Activated CD4-positive, CD25-positive, alpha-beta regulatory T cell treated with anti-CD3 and anti-CD28 coated beads, Interleukin-2, amount 50 U/mL, for 16 hours (primary cell): ENCODE results near the gene CALHM1.
"Not testable (repeated sequence)": the region's sequence is repeated elsewhere in the genome, so short reads cannot be mapped to it uniquely, and the experiment has no call there.

Source experiments
- DNase-seq: peaks from one replicate; pipeline ENCODE4 v3.0.0-alpha.2; 2020; ENCODE audit warnings: low read depth, low spot score

CALHM1 gene

DNA sequence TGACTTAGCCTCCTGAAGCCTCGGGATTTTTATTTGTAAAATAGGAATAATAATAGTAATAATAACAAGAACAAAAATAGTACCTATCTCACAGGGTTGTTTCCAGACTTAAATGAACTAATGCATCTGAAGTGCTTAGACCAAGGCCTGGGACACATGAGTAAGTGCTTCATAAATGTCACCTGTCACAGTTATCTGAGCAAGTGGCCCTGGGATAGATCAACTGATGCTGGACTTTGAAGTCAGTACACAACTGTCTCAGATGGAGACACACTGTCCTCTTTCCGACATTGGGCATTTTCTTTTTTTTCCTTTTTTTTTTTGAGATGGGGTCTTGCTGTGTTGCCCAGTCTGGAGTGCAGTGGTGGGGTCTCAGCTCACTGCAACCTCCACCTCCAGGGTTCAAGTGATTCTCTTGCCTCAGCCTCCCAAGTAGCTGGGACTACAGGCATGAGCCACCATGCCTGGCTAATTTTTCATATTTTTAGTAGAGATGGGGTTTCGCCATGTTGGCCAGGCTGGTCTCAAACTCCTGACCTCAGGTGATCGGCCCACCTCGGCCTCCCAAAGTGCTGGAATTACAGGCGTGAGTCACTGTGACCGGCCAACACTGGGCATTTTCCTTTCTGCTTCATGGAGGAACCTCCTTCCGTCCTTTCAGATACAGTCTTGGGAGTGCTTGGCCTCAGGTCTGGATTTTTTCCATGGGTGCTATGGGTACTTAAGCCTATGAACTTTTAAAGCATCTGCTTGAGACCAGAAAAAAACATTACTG is 28.1 kb upstream of the CALHM1 start:
- DNase-seq: not testable (repeated sequence)

DNA sequence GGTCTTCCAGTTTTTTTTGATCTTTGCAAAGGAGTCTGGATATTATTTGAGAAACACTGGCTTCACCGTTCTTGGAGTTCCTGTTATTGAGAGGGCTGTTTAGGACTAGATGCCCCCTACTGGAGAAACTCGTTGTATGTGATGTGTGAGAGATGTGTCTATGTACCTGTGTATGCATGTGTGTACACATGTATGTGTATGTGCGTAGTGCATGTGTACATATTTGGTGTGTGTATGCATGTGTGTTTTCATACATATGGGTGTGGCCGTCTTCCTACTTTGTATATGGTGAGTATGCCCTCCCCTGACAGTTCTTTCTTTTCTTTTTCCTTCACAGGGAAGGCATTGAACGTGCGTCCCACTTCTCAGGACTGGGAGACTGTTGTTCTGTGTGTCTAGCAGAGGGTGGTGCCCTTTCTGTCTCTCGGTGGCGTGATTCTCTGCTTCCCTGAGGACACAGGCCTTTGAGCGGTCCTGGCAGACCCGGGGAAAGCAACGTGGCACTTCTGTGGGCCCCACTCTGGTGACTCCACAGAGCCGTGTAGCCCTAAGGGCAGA is 23.4 kb upstream of the CALHM1 start:
- no peak for DNase-seq

DNA sequence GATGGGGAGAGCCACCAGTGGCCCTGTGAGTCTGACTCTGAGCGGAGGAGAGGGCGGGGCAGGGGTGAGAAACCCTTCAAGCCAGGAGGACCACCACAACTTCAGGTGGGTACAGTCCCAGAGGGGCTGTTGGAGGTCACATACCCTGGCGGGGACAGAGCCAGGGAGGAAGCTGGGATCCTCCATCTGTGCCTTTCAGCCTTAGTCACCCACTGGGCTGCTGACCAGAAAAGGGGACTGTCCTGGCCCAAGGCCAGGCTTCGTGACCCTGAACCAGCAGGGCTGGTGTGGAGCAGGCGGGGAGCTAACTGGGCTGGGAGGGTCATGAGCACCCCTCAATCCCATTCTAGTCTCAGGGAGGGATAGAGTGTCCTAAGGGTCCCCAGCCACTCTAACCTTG is 21.8 kb upstream of the CALHM1 start:
- DNase-seq: no peak

DNA sequence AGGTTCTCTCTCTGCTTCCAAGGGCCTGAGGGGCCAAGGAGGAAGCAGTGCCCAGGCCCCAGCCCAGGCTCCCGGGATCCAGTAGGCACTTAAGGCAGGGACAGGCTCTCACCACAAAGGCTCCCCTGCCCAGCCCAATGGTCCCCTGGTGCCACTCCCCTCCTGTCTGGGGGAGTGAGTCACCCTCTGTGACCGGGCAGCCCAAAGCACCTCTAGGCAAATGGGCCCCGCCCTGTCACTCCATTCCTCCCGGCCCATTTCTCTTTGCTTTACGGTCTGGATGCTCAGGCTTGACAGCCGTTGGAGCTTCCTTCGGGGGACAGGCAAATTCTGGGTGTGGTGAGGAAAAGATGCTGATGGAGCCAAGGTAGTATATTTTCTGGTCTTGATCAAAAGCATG is 20.4 kb upstream of the CALHM1 start, which contains the start of gene CALHM3:
Gene CALHM3, minus strand, starts transcription at position 106 of the 400 bp plus-strand sequence. CDS start 208 bp downstream, outside the sequence.
- no peak for DNase-seq

DNA sequence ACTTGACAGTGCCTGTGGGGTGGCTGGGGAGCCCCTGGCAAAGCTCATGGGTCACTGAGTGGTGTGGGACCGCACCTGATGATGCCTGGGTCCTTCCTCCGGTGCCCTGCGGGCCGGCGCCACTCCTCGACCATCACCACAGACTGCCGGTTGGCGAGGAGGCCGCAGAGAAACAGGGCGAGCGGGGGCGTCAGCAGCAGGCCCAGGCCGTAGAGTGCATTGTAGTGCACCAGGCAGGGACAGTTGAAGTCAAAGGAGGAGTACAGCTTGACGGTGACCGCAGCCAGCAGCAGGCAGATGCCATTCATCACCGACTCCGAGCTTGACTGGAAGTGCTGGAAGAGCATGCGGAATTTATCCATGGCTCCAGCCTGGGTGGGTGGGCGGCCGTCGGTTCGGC is 20.0 kb upstream of the CALHM1 start:
- DNase-seq: no peak

DNA sequence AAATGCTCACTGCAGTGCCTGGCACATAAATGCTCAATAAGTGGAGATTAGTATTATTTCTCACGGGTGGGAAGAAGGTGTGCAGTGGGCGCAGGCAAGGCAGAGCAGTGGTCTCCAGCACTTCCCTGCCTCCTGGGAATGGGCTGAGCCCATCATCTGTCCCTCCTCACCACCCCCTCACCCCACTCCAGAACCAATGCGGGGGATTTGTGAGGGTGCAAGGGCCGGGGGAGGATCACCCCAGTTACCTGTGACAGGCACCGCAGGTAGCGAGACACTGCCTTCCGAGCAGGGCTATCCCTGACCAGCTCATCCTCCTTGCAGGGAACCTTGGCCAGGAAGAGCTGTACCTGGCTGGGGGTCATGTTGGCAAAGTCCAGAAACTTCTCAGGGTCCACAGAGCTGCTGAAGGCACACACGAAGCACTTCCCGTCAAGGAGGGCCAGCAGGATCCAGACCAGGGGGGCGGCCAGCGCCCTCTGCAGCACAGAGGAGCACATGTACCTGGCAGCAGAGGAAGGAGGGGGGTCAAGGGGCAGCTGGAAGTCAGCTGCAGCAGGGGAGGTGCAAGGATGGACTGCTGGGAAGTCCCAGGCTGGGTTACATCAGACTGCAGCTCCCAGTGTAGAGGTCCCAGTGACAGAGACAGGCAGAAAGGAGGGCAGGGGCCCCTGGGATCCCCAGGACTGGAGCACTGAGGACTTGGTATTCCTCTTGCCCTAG is 17.5 kb upstream of the CALHM1 start:
- no peak for DNase-seq

DNA sequence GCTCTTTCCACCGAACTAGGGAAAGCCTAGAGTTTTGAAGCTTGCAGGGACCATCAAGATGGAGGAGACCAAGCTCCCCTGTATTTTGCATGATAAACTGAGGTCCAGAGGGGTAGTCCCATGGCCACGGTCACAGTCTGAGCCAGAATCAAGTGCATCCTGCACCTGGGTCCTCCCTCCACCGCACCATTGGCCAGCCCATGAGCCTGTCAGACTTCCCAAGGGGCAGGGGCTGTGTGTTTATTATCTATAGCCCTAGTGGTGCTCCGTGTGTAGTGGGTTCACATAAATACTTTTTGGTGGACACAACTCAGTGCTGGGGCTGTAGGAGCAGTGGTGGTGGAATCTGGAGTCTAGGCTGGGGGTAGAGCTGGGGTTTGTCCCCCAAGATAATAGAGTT is 16.7 kb upstream of the CALHM1 start:
- no peak for DNase-seq

DNA sequence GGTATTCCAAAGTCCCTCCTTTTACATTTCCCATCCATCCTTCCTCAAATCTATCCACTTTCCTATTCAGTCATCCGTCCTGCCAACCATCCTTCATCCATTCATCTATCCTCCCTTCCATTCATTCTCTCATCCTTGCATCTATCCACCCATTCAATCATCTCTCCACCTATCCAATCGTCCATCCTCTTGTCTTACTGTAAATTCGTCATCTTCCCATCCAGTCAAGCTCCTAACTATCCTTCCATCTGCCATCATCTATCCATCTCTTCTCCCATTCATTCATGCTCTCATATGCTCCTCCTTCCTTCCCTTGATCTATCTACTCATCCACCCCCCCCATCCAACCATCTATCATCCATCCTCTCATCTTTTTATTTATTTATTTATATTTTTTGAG is 15.4 kb upstream of the CALHM1 start:
- DNase-seq: no peak

DNA sequence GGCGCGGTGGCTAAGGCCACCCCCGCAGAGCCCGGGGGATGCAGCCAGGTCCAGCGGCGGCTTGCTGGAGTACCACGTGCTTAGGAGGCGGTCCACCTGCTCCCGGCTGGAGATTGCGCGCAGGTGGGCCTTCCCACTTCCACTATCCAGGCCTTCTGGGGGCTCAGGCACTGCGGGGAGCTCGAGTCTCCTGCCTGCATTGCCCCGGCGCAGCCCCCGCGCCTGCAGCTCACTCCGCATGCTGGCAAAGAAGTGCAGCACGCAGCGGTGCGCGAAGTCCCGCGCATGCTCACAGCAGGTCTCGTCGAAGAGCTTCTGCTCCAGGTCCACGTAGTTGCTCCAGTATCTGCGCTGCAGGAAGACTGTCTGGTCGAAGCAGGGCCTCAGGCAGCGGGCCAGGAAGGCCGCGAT is 14.6 kb upstream of the CALHM1 start:
- DNase-seq: no peak

DNA sequence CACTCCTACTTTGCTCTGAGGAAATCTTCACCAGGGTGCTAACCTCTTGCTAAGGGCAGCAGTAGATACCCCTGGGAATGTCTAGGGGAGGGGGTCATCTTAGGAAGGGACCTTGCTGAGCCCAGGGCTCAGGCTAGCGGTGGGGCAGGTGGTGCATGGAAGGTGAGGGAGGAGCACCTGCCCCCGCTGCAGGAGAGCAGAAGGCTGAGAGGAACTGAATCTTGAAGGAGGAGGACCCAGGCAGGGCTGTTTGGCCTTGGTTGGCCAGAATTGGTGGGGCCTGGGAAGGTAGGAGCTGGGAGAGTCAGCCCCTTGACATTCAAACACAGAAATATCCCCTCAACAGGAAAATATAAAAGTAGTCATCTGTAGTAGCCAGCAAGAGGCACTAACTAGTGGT is 13.3 kb upstream of the CALHM1 start:
- no peak for DNase-seq

DNA sequence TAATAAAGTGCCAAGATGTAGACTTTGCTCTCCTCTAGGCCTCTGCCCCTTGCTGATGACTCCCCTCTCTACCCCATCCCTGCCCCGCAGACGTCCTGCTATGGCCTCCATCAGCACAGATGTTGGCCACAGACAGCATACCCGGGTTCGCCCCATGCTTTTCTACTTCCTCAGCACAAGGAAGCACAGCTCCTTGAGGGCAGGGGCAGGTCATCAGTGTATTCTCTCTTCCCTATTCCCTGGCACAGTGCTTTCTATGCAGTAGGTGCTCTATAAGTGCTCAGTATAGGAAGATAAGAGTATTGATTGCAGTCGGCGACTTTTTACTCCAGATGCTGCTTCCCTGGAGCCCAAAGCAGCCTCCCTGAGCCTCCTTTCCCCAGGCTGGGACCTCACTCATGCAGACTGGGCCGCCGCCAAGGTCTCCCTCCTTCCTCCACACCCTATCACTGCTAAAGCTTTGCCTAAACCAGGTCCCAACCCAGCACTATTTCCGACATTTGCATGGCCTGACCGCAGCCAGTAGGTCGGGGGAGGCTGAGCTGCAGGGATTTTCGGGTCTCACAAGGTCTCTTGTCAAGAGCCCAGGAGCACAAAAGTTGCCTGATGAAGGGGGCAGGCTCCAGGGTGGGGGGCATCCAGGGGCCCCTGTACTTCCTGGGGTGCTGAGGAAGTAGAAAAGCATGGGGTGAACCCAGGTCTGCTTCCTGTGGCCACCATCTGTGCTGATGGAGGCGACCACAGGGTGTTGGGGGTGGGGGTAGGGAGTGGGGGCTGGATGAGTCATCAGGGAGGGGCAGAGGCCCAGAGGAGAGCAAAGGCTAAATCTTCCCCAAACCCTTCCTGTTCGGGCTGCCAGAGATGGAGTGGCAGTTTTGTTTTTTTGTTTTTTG is 12.3 kb upstream of the CALHM1 start:
- peak; percentile 25 for DNase-seq

DNA sequence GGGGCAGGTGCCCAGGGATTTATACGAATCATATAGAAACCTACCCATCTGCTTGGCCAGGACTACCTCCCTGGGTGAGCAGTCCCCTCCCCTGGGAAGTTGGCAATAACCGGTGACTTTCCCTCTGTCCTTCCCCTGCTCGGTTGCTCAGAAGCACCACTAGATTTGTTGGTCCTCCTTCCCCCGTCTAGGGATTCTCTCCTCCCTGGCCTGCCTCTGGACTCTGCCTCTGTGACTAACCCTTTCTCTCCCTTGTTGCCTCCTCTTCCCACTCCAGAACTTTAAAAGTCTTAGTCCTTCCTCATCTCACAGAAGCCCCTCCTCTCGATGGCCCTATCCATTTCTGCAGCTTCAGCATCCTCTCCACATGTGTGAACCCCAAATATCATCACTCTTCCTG is 10.5 kb upstream of the CALHM1 start:
- no peak for DNase-seq

DNA sequence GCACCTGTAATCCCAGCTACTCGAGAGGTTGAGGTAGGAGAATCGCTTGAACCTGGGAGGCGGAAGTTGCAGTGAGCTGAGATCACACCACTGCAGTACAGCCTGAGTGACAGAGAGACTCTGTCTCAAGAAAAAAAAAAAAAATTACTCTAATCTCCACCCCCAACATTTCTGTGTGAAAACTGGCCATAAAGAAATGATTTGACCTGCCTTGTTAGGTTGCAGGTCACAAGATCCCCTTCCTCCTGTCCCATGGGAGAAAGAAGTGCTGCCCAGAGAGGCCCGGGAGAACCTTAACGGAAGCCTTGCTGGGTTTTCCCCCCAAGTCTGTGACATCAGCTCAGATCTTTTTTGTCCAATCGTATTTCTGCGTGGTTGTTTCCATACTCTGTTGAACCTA is 8.7 kb upstream of the CALHM1 start:
- no peak for DNase-seq

DNA sequence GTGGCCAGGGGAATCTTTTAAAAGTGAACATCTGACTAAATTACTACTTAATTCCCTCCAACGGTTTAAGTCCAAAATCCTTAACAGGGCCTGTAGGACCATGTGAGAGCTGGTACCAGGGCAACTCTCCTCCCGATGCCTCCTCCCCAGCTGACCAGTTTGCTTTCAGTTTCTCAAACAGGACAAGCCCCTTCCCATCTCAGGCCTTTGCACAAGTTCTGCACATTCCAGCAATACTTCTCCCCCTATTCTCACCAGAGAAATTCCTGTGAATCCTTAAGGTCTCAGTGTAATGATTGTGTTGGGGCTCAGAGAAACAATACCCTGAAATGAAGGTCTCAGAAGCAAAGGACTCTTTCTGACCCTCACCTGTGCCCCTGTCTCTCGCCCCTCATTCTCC is 8.0 kb upstream of the CALHM1 start:
- DNase-seq: no peak

DNA sequence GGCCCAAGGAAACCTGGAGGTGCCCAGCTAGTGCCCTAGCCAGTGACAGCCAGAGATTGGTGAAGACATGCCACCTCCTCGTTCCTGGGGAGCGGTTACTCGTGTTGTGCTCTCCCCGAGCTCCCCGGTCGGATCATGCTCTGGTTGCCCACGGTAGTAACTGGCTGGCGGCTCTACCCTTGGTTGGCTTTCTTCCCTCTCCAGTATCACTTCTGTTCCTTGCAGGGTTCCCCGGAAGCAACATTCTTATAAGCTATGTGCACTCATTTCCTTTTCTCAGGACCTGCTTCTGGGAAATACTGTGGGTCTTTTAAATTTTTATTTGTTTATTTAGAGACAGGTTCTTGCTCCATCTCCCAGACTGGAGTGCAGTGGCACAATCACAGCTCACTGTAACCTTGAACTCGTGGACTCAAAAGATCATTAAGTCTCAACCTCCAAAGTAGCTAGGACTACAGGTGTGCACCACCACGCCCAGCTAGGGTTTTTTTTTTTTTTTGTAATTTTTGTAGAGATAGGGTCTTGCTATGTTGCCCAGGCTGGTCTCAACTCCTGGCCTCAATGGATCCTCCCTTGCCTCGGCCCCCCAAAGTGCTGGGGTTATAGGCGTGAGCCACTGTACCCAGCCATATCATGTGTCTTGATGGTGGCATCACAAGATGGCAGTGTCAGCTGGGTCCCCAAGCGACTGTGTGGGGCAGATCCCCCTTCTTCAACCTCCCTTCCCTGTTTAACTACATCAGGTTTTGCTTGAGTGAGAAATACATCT is 6.9 kb upstream of the CALHM1 start:
- no peak for DNase-seq

DNA sequence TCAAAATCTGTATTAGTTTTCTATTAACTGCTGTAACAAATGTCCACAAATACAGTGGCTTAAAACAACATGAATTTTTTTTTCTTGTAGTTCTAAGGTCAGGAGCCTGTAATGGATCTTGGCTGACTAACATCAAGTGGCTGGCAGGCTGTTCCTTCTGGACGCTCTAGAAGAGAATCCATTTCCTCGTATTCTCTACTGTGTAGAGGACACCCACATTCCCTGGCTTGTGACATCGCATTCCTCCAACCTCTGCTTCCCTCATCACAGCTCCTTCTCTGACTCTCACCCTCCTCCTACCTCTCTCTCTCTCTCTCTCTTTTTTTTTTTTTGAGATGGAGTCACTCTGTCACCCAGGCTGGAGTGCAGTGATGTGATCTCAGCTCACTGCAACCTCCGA is 4.8 kb upstream of the CALHM1 start:
- DNase-seq: no peak

DNA sequence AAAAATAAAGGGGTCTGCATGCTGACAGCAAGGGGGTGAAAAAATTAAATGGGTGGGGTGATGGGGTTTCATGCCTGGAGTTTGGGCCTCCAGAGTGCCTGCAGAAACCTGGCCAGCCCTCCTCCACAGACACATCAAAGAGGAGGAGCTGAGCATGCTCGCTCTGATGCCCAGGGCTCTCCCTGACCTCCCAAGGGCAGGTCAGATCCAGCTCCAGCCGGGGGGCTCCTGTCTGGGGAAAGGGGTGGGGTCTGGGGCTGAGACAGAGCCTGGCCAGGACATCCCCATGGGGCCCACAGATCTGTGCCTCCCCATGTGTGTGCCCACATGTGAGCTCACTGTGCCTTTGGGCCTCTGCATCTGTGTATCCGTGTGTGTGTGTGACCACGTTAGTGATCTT is 915 bp upstream of the CALHM1 start:
- DNase-seq: no peak

DNA sequence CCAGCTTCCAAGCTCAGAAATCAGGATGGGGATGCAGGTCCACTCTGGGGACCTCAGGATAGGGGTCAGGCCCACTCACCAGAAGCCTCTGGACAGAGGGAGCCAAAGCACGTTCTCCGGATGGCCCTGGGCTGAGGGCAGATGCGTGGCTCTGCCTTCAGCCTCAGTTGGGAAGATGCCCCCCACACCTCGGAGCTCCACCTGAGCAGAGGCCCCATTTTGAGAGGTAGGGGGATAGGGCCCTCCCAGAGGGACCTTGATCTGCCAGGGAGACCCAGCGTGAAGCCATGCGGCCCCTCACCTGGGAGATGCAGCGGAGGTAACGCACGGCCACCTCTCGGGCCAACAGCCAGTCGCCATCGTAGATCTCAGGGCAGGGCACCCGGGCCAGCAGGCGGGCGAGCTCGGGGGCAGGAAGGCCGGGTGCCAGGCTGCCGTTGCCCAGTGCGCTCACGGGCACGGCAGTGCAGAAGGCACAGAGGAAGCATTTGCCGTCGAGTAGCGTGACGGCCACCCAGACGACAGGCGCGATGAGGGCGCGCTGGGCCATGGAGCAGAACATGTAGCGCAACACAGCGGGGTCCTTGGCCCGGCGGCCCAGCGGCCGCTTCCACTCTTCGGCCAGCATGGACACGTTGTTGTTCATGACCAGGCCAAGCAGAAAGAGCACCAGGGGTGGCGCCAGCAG is 660 bp downstream of the CALHM1 start:
- no peak for DNase-seq

DNA sequence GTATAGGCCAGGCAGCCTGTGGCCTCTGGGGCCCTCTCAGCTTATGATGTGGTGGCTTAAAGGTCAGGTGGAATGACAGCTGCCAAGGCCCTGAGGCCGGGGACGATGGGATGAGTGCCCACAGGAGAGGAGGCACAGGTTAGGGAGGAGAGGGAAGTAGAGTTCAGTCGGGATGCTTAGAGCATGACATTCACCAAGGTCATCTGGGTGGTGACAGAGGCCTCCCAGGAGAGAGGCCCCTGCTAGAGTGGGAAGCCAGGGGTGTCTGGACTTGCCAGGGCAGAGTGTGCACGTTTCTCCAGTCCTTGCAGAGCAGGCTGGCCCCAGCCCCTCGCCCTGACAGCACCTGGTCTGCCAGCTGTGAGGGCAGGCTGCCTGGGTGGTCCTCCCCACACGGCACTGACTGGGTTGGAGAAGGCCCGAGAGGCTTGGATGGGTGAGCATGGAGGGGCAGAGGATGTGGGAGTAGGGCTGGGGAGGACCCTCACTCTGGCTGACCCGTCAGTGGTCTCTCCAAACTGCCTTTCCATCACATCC is 1.5 kb downstream of the CALHM1 start:
- DNase-seq: no peak

DNA sequence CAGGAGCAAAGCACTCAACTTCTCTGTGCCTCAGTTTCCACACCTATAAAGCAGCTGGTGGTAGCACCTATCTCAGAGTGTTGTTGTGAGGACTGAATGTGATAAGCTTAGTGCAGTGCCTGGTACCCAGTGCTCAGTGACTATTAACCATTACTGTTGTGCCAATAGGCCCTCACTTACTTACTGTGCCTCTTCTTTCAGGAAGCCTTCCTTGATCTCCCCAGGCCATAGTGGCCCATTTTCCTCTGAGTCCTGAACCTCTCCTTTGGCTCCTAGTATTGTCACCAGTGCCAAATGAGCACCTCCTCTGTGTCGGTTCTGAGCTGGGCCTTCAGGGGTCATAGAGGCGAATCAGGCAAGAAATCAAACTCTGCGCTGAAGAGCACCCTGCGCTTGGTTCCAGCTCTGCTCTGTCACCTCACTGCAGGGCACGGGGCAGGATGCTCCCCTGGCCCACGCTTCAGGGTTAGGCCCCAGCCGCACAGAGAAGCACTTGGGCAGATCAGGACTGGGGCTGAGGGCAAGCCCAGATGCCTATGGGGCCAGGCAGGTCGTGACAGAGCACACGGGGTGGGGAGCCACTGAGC is 2.5 kb downstream of the CALHM1 start:
- no peak for DNase-seq
